SH-SY5Y (cell line): Measurements from ENCODE around the gene TRAK2.

ENCODE experiments used
- GATA2 ChIP-seq: IDR thresholded peaks from 2 replicates; pipeline ENCODE4 v1.6.1; 2011; ENCODE audit warnings: mild to moderate bottlenecking, low read depth, low read length
- GATA3 ChIP-seq: IDR thresholded peaks from 2 replicates; pipeline ENCODE4 v1.6.1; 2011; ENCODE audit warnings: low read depth, mild to moderate bottlenecking, low read length, moderate library complexity

- TF ChIP-seq GATA2 (no peak), GATA3 (no peak)
Measured at GRCh38 chr2:201484805-201485204, 33.5 kb upstream of the TRAK2 start.
